ENCODE results near the gene MYL4. TPM values are rescaled to one million over a fixed set of nuclear protein-coding genes. Genes with fewer than 3 reads are reported as not detected.

MYL4 gene
- total RNA-seq, 1 donor from 2014 or later = 2.2 TPM

GRCh38 chr17:47250855-47251254 lies 41.7 kb downstream of the MYL4 start:
- Mint-ChIP-seq H3K9me3 (ENCODE audit: unreplicated experiment) (no peaks in the 10 kb centered on the region), H3K27me3 (ENCODE audit: unreplicated experiment) (peaks cover 12% of the 10 kb centered on the region), H3K4me1 (ENCODE audit: unreplicated experiment) (peaks cover 3% of the 10 kb centered on the region), H3K4me3 (ENCODE audit: unreplicated experiment) (no peak overlapping the region), H3K36me3 (ENCODE audit: low read depth, unreplicated experiment) (no peaks in the 10 kb centered on the region), H3K27ac (ENCODE audit: unreplicated experiment) (no peak overlapping the region)
- no peak for TF ChIP-seq CTCF (IDR thresholded peaks at IDR 0.05; ENCODE audit: unreplicated experiment)
- DNase-seq (ENCODE audit: low spot score) = no peak

- Mint-ChIP-seq H3K27me3 (ENCODE audit: unreplicated experiment) (peaks cover 12% of the 10 kb centered on the region), H3K9me3 (ENCODE audit: unreplicated experiment) (no peaks in the 10 kb centered on the region), H3K36me3 (ENCODE audit: low read depth, unreplicated experiment) (no peaks in the 10 kb centered on the region), H3K4me1 (ENCODE audit: unreplicated experiment) (peaks cover 3% of the 10 kb centered on the region), H3K4me3 (ENCODE audit: unreplicated experiment) (no peak overlapping the region), H3K27ac (ENCODE audit: unreplicated experiment) (no peak overlapping the region)
- TF ChIP-seq CTCF (IDR thresholded peaks at IDR 0.05; ENCODE audit: unreplicated experiment) = no peak
- no peak for DNase-seq (ENCODE audit: low spot score)
These were observed 42.3 kb downstream of the MYL4 start for GRCh38 chr17:47251421-47251940.

GRCh38 chr17:47252209-47252608 lies 43.1 kb downstream of the MYL4 start:
- no peak overlapping the region for H3K4me3 Mint-ChIP-seq (ENCODE audit: unreplicated experiment)
- H3K4me1 Mint-ChIP-seq (ENCODE audit: unreplicated experiment) = peaks cover 3% of the 10 kb centered on the region
- H3K27me3 Mint-ChIP-seq (ENCODE audit: unreplicated experiment) = peaks cover 12% of the 10 kb centered on the region
- no peaks in the 10 kb centered on the region for H3K36me3 Mint-ChIP-seq (ENCODE audit: low read depth, unreplicated experiment)
- no peak overlapping the region for H3K27ac Mint-ChIP-seq (ENCODE audit: unreplicated experiment)
- DNase-seq (ENCODE audit: low spot score) = no peak
- H3K9me3 Mint-ChIP-seq (ENCODE audit: unreplicated experiment) = no peaks in the 10 kb centered on the region
- no peak for TF ChIP-seq CTCF (IDR thresholded peaks at IDR 0.05; ENCODE audit: unreplicated experiment)

- no peaks in the 10 kb centered on the region for H3K36me3 Mint-ChIP-seq (ENCODE audit: low read depth, unreplicated experiment)
- no peak overlapping the region for H3K27ac Mint-ChIP-seq (ENCODE audit: unreplicated experiment)
- H3K9me3 Mint-ChIP-seq (ENCODE audit: unreplicated experiment) = no peaks in the 10 kb centered on the region
- peaks cover 3% of the 10 kb centered on the region for H3K4me1 Mint-ChIP-seq (ENCODE audit: unreplicated experiment)
- DNase-seq (ENCODE audit: low spot score) = no peak
- TF ChIP-seq CTCF (IDR thresholded peaks at IDR 0.05; ENCODE audit: unreplicated experiment) = no peak
- peak overlapping the region; percentile 22 for H3K4me3 Mint-ChIP-seq (ENCODE audit: unreplicated experiment)
- H3K27me3 Mint-ChIP-seq (ENCODE audit: unreplicated experiment) = peaks cover 12% of the 10 kb centered on the region
These were observed 43.8 kb downstream of the MYL4 start for GRCh38 chr17:47252766-47253512.
